HepG2 (cell line): ENCODE data around the gene HOXD8. TPM values are rescaled to one million over a fixed set of nuclear protein-coding genes. Genes with fewer than 3 reads are reported as not detected.

ENCODE experiments used
- ATAC-seq: fragments of 200-7000 bp; cut with Tn5 transposase; 3 replicates; pipeline ENCODE4 v1.9.1; 2020; ENCODE audit warnings: mild to moderate bottlenecking, moderate library complexity
- BruUV-seq: library from RNA; stranded (reverse); fragments of 400-500 nt; replicated peaks from 2 replicates; lab custom pipeline; 2021; lab: Mats Ljungman, UMichigan
- CTCF ChIA-PET: fragments of 300-600 bp; formaldehyde crosslinking; extraction: SDS; loops from one replicate; lab custom pipeline; 2021; ENCODE audit warnings: low total read pairs, inconsistent platforms, low intra/inter-chr PET ratio; lab: Yijun Ruan, JAX
- POLR2A ChIA-PET: fragments of 350-600 bp; sonication (Branson Sonifier 250); formaldehyde crosslinking; loops from one replicate; lab custom pipeline; 2020; ENCODE audit warnings: antibody characterized with exemption, inconsistent platforms; lab: Yijun Ruan, JAX
- DNase-seq: peaks from one replicate; pipeline ENCODE4 v3.0.0-alpha.2; 2015; ENCODE audit warnings: low spot score
- FAIRE-seq: peaks from 3 replicates; lab custom pipeline; 2011; peaks lifted over from hg19 to GRCh38; lab: Jason Lieb, UNC
- H2AFZ ChIP-seq: one replicate; pipeline ENCODE4 v1.6.1; 2011; ENCODE audit warnings: low read length, inconsistent platforms
- H3K27ac ChIP-seq: fragments of 300-600 bp; 3 replicates; pipeline ENCODE4 v1.8.0; 2011; ENCODE audit warnings: mixed run types, mild to moderate bottlenecking, mixed read lengths, low read length, inconsistent platforms; ENCODE audit not compliant: insufficient read depth; ENCODE audit errors: extremely low read length
- H3K27me3 ChIP-seq, 2 experiments: fragments of 200-600 bp in 1 of 2; 2 replicates in 1 of 2; 3 replicates in 1 of 2; pipeline versions ENCODE4 v1.6.0 to v1.8.0; 2011; ENCODE audit warnings: low read length in 2 of 2, mild to moderate bottlenecking in 2 of 2, moderate library complexity in 2 of 2, inconsistent platforms in 1 of 2; ENCODE audit not compliant: insufficient read depth in 2 of 2, control insufficient read depth in 1 of 2
- H3K36me3 ChIP-seq, 2 experiments: fragments of 200-600 bp in 1 of 2; replicated peaks in 1 of 2; 2 replicates in 1 of 2; 3 replicates in 1 of 2; pipeline versions ENCODE4 v1.5.1 to v1.8.0; 2011; ENCODE audit warnings: low read length in 2 of 2, inconsistent platforms in 1 of 2; ENCODE audit not compliant: insufficient read depth in 2 of 2, control insufficient read depth in 1 of 2
- H3K4me1 ChIP-seq: 2 replicates; pipeline ENCODE4 v1.5.1; 2012; ENCODE audit warnings: low read length, inconsistent platforms; ENCODE audit not compliant: insufficient read depth
- H3K4me2 ChIP-seq: 2 replicates; pipeline ENCODE4 v1.6.0; 2011; ENCODE audit warnings: low read depth, low read length, inconsistent platforms
- H3K4me3 ChIP-seq, 3 experiments: fragments of 200-600 bp in 1 of 3; sonication (generic), shearing (Covaris generic) in 1 of 3; replicated peaks in 1 of 3; 2 replicates each; pipeline ENCODE4 v1.5.1; 2011 to 2016; ENCODE audit warnings: low read length in 3 of 3, inconsistent platforms in 2 of 3, low read depth in 2 of 3, mild to moderate bottlenecking in 2 of 3, control low read depth in 1 of 3, mixed read lengths in 1 of 3; ENCODE audit not compliant: insufficient read depth in 1 of 3
- H3K79me2 ChIP-seq: one replicate; pipeline ENCODE4 v1.6.1; 2011; ENCODE audit warnings: low read length, inconsistent platforms; ENCODE audit not compliant: insufficient read depth
- H3K9ac ChIP-seq: 2 replicates; pipeline ENCODE4 v1.6.0; 2011; ENCODE audit warnings: mild to moderate bottlenecking, low read depth, low read length, inconsistent platforms; ENCODE audit not compliant: insufficient read depth
- H3K9me3 ChIP-seq: 2 replicates; pipeline ENCODE4 v1.5.1; 2012; ENCODE audit warnings: mild to moderate bottlenecking, low read length
- H4K20me1 ChIP-seq: 2 replicates; pipeline ENCODE4 v1.6.0; 2011; ENCODE audit warnings: inconsistent platforms, mild to moderate bottlenecking, low read length, moderate library complexity; ENCODE audit not compliant: insufficient read depth
- HBP1 ChIP-seq: IDR thresholded peaks from 2 replicates; pipeline ENCODE4 v1.6.1; 2016; ENCODE audit warnings: low read depth, control low read depth
- IRF9 ChIP-seq: sonication (generic); formaldehyde crosslinking; IDR thresholded peaks from 2 replicates; pipeline ENCODE4 v1.8.0; 2022; ENCODE audit warnings: missing genetic modification reagents, mild to moderate bottlenecking, borderline replicate concordance
- PAXIP1 ChIP-seq: sonication (generic); formaldehyde crosslinking; conservative IDR thresholded peaks from 2 replicates; pipeline ENCODE4 v1.4.0; 2020; ENCODE audit warnings: mild to moderate bottlenecking, missing genetic modification reagents, moderate library complexity
- PLSCR1 ChIP-seq: sonication (generic); formaldehyde crosslinking; IDR thresholded peaks from 2 replicates; pipeline ENCODE4 v1.5.0; 2020; ENCODE audit warnings: missing genetic modification reagents, mild to moderate bottlenecking, borderline replicate concordance
- RAD51 ChIP-seq: fragments of 450-650 bp; IDR thresholded peaks from 2 replicates; pipeline ENCODE4 v1.6.1; 2016; ENCODE audit warnings: borderline replicate concordance
- RBM39 ChIP-seq: fragments of 200-400 bp; formaldehyde crosslinking; IDR thresholded peaks from one replicate; pipeline ENCODE4 v1.6.1; 2018; ENCODE audit warnings: antibody characterized with exemption, mild to moderate bottlenecking, low read depth, low read length; ENCODE audit not compliant: poor library complexity, severe bottlenecking
- ZBTB44 ChIP-seq: sonication (generic); formaldehyde crosslinking; IDR thresholded peaks from 2 replicates; pipeline ENCODE4 v1.4.0; 2020; ENCODE audit warnings: missing genetic modification reagents
- ZBTB46 ChIP-seq: sonication (generic); formaldehyde crosslinking; IDR thresholded peaks from 2 replicates; pipeline ENCODE4 v1.4.0; 2020; ENCODE audit warnings: mild to moderate bottlenecking, missing genetic modification reagents, borderline replicate concordance
- ZMYM4 ChIP-seq: sonication (generic); formaldehyde crosslinking; IDR thresholded peaks from 2 replicates; pipeline ENCODE4 v1.8.1; 2023; ENCODE audit warnings: mild to moderate bottlenecking, missing genetic modification reagents
- ZNF674 ChIP-seq: sonication (generic); formaldehyde crosslinking; IDR thresholded peaks from 2 replicates; pipeline ENCODE4 v1.5.0; 2020; ENCODE audit warnings: low read depth, mild to moderate bottlenecking, missing genetic modification reagents
- WGBS: methylation state at CpG from one replicate; pipeline ENCODE4 v1.1.6; 2017; ENCODE audit warnings: low lambda C conversion rate; 5-methylcytosine and 5-hydroxymethylcytosine counted together
- in situ Hi-C: cut with HindIII; loops from 2 replicates; pipeline ENCODE4 v1.10.0; 2017; ENCODE audit warnings: low pct_unique_long_range_greater_than_20kb; ENCODE audit not compliant: extremely low pct_ligation_motif_present
- intact Hi-C: fragments of 100-400 bp; cut with micrococcal nuclease; formaldehyde crosslinking; loops from one replicate; pipeline ENCODE4 v1.10.0; 2022; ENCODE audit not compliant: unreplicated experiment
- polyA plus RNA-seq, 8 experiments: library from polyadenylated mRNA; depleted of rRNA in 3 of 8; stranded (reverse) in 7 of 8; unstranded in 1 of 8; fragments of >200 nt; fragmentation: Illumina TruSeq in 4 of 8; extraction: Trizol in 4 of 8; gene quantifications; 2 replicates each; pipeline versions ENCODE4 v1.2.1 to v1.2.3, GENCODE V29; 2011 to 2016; ENCODE audit warnings: low read depth in 4 of 8, missing spikeins in 1 of 8, mixed read lengths in 1 of 8; ENCODE audit not compliant: insufficient read depth in 1 of 8
- total RNA-seq, 5 experiments: library from RNA; depleted of rRNA; stranded (reverse); fragments of >200 nt; fragmentation: Illumina TruSeq; extraction: Trizol; gene quantifications; 2 replicates each; pipeline ENCODE4 v1.2.3, GENCODE V29; 2016; ENCODE audit warnings: low read depth in 1 of 5

Gene HOXD8
- total and polyA plus RNA-seq, 2 of the 13 experiments (the other 11 are each of a cell fraction or from before 2014, with no cell fraction given), result not detected

GRCh38 chr2:176155356-176156044 lies 26.0 kb downstream of the HOXD8 start:
- Histone ChIP-seq H3K4me3 (no peak overlapping the region), H2AFZ (no peak overlapping the region), H3K27ac (no peak overlapping the region), H3K36me3 (no peaks in the 10 kb centered on the region)
- no TSS peak for BruUV-seq
- WGBS, result 17% methylated on average over 6 of the region's 6 CpGs
- FAIRE-seq, result no peak
- POLR2A ChIA-PET, result no interaction called here
- no peak for ATAC-seq
- in situ Hi-C loops, result no loop called here
- no peak for TF ChIP-seq RAD51
- no peak for TF ChIP-seq ZBTB46
- no peak for TF ChIP-seq ZNF674 (CRISPR knock-in tag)
- no peak for TF ChIP-seq ZBTB44 (CRISPR knock-in tag)
- no peak for TF ChIP-seq IRF9 (CRISPR knock-in tag)
- TF ChIP-seq RBM39, result no peak
- TF ChIP-seq PLSCR1 (CRISPR knock-in tag), result no peak
- TF ChIP-seq PAXIP1, result no peak
- TF ChIP-seq HBP1 (CRISPR knock-in tag), result no peak
- TF ChIP-seq ZMYM4 (CRISPR knock-in tag), result no peak
- TF ChIP-seq, all 625 proteins: peak for 0
- H3K9me3 ChIP-seq, result no peaks in the 10 kb centered on the region
- no peaks in the 10 kb centered on the region for H3K79me2 ChIP-seq
- no peak for DNase-seq
- H3K9ac ChIP-seq, result no peak overlapping the region
- peaks cover 33% of the 10 kb centered on the region for H3K4me1 ChIP-seq
- CTCF ChIA-PET, result no interaction called here
- intact Hi-C loops, result no loop called here
- peaks cover 14 to 93% of the 10 kb centered on the region in 2 experiments for H3K27me3 ChIP-seq
- no peaks in the 10 kb centered on the region for H4K20me1 ChIP-seq
- H3K4me2 ChIP-seq, result no peak overlapping the region
